Duodenal mucosa (tissue), 2 donors: ENCODE results near the gene FEZF1.

Source experiments
- H3K27ac ChIP-seq: one replicate; pipeline ENCODE4 v1.7.0; 2013; ENCODE audit warnings: low read depth, low read length
- H3K27me3 ChIP-seq, 2 donors: one replicate each; pipeline ENCODE4 v1.7.0; 2013; ENCODE audit warnings: low read length in 2 of 2, control low read depth in 1 of 2; ENCODE audit not compliant: insufficient read depth in 2 of 2, control insufficient read depth in 1 of 2
- H3K36me3 ChIP-seq, 2 donors: one replicate each; pipeline ENCODE4 v1.7.0; 2013; ENCODE audit warnings: low read length in 2 of 2, control low read depth in 1 of 2; ENCODE audit not compliant: insufficient read depth in 2 of 2, control insufficient read depth in 1 of 2
- H3K4me1 ChIP-seq, 2 donors: one replicate each; pipeline ENCODE4 v1.7.0; 2013; ENCODE audit warnings: low read length in 2 of 2, control low read depth in 1 of 2; ENCODE audit not compliant: insufficient read depth in 2 of 2, control insufficient read depth in 1 of 2
- H3K4me3 ChIP-seq, 2 donors: one replicate each; pipeline ENCODE4 v1.7.0; 2013; ENCODE audit warnings: low read length in 2 of 2, low read depth in 1 of 2
- H3K9ac ChIP-seq, 2 donors: one replicate each; pipeline ENCODE4 v1.7.0; 2013; ENCODE audit warnings: low read length in 2 of 2, low read depth in 1 of 2
- H3K9me3 ChIP-seq, 2 donors: one replicate each; pipeline ENCODE4 v1.7.0; 2013; ENCODE audit warnings: low read length in 2 of 2, control low read depth in 1 of 2; ENCODE audit not compliant: control insufficient read depth in 1 of 2

The FEZF1 gene

DNA sequence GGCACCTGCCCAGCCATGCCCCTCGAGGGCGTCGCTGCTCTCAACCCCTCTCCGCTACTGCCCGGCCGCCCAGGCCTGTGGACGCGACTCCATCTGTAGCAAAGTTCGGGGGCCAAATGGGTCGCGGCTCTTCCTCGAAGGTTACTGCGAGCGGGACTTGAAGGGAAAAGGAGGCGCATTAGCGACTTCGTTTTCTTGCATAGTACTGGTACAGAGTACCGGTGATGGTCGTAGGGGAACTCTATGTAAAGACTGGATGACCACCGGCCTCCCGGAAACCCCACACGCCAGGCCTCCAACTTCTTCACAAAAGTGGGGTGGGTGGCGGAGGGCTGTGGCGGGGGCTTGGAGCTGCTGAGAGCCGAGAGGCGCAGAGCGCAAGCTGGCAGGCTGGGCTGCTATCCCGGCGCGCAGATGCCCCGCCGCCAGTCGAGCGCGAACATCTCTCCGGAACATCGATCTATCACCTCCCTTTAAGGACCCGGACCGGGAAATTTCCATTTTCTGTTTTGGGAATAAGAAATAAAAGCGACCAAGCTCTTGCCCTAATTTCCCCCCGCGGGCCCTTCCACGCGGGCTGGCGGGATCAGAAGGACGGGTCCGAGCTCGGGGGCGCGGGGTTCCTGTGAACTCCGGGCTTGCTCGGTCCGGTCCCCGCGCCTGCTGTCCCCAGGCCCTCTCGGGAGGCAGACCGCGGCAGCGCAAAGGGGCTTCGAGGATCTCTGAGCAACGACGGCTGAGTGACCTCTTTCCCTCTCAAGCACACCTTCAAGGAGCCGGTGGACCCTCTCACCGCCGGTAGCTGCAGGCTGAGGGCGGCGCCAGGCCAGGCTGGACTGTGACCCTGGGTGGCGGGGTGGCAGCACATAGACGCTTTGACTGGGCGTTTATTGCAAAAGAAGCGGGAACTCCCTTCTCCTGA, 12.2 kb upstream of the FEZF1 start:
- H3K27me3 ChIP-seq, result peaks cover 45 to 49% of the 10 kb centered on the region in 2 donors

DNA sequence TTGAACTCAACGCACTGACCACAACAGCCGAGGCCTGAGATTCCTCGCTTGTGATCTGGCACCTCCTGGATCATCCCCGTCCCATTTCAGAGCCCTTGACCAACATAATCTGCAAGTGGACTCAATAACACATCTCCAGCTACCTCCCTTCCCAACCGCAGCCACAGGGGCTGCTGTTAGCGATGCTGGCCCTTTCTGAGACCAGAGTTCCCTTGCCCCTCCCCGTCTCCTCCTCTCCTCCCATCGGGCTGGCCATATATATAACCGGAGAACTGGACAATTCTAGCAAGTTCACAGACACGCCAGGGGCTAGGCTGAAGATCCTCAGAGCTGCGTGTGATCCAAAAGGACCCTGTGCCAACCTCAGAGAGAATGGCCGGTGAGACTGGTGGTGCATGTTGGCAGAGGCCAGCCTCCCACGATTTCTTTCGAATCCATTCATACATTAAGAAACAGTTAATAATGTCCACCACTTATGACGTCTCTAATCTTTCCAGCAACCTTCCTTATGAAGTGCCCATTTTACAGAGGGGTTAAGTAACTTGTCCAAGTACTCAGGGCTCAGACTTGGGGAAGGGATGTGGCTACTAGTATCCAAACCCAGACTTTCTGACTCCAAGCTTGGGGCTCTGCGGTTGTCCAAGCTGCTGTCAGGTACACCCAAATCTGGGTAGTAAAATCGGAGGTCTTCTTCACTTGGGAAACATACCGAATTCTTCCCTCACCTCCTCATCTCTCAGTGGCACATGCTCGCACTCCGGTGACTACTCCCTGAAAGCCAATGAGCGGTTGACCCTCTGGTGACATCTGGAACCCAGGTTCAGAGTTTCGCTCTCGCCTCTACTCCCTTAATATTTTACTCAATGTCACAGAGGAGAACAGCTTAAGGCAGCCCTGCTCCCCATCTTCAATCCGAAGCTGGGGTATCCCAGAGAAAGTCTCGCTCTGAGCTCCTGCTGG, 11.2 kb upstream of the FEZF1 start:
- Histone ChIP-seq H3K9ac (no peak overlapping the region), H3K27me3 (peaks cover 54 to 59% of the 10 kb centered on the region in 2 donors), H3K36me3 (no peaks in the 10 kb centered on the region), H3K27ac (no peak overlapping the region), H3K4me3 (peak overlapping the region in 1 of 2 donors; percentile 2), H3K9me3 (no peaks in the 10 kb centered on the region), H3K4me1 (peaks cover under 1 to 3% of the 10 kb centered on the region in 2 donors)

More for the DNA sequence above, 12.2 kb upstream of the FEZF1 start:
- H3K4me3 ChIP-seq, result peak overlapping the region; percentile 32 to 40
- H3K9me3 ChIP-seq, result no peaks in the 10 kb centered on the region
- H3K36me3 ChIP-seq, result no peaks in the 10 kb centered on the region
- H3K9ac ChIP-seq, result no peak overlapping the region
- H3K27ac ChIP-seq, result no peak overlapping the region
- H3K4me1 ChIP-seq, result peaks cover 0 to 1% of the 10 kb centered on the region in 2 donors

GRCh38 chr7:122314284-122314683, 9.7 kb upstream of the FEZF1 start:
- Histone ChIP-seq H3K4me1 (peaks cover 5 to 9% of the 10 kb centered on the region in 2 donors), H3K4me3 (no peak overlapping the region), H3K9ac (no peak overlapping the region), H3K9me3 (no peaks in the 10 kb centered on the region), H3K36me3 (no peaks in the 10 kb centered on the region), H3K27ac (no peak overlapping the region), H3K27me3 (peaks cover 69 to 74% of the 10 kb centered on the region in 2 donors)

DNA sequence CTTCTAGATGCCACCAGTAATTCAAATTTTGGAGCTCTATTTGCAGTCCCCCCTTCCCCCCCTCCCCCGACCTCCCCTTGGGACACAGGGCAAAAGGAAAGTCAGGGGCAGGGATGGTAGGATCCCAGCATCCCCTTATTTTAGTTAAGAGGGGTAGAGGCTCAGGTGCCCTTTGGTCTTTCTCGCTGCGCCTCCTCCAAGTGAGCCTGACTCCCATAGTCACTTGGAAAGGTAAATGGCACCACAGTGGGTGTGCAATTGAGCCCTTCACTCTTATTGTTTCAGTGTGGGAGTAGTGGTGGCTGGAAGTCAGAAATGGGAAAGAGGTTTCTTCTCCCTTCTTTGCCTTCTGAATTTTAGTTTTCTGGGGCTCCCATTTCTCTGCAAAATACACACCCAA, 8.2 kb upstream of the FEZF1 start:
- H3K36me3 ChIP-seq, result no peaks in the 10 kb centered on the region
- H3K27ac ChIP-seq, result no peak overlapping the region
- peaks cover 5 to 9% of the 10 kb centered on the region in 2 donors for H3K4me1 ChIP-seq
- no peak overlapping the region for H3K9ac ChIP-seq
- H3K4me3 ChIP-seq, result no peak overlapping the region
- peaks cover 84 to 89% of the 10 kb centered on the region in 2 donors for H3K27me3 ChIP-seq
- no peaks in the 10 kb centered on the region for H3K9me3 ChIP-seq

- H3K9me3 ChIP-seq, result no peaks in the 10 kb centered on the region
- peak overlapping the region in 1 of 2 donors; percentile 30 for H3K4me3 ChIP-seq
- no peaks in the 10 kb centered on the region for H3K36me3 ChIP-seq
- H3K9ac ChIP-seq, result no peak overlapping the region
- H3K27me3 ChIP-seq, result peaks cover 89 to 98% of the 10 kb centered on the region in 2 donors
- H3K27ac ChIP-seq, result no peak overlapping the region
- peaks cover 5 to 9% of the 10 kb centered on the region in 2 donors for H3K4me1 ChIP-seq
Measured at GRCh38 chr7:122311734-122312450, 7.3 kb upstream of the FEZF1 start.

DNA sequence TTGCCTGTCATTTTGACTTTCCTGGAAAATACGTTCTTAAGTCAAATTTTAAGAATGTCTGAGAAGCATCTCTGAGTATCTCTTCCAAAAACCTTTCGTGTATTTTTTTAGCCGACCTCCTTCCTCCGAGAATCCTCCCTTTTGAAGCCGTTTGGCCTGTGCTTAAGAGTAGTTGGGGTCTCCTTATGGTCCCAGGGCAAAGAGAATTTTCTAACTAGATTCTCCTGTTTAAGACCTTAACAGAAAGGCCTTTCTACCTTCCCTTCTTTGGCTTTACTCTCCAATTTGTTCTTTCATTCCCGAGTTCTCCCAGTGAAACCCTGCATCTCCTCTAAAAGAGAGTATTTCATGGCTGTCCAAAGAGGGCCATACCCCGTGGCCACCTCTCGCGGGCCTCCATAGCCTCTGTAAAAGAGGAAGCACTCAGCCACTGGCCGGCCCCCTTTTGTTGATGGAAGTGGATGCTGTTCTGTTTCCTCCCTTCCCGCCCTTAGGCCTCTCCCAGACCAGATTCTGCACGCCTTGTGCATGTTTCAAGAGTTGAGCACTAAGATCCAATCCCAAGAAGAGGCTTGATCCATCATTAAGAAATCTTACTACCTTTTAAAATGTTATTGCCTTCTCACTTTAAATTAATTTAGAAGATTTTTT, 6.6 kb upstream of the FEZF1 start:
- Histone ChIP-seq H3K27ac (no peak overlapping the region), H3K9me3 (no peaks in the 10 kb centered on the region), H3K27me3 (peaks cover 91 to 99% of the 10 kb centered on the region in 2 donors), H3K36me3 (no peaks in the 10 kb centered on the region), H3K4me3 (no peak overlapping the region), H3K4me1 (peaks cover 5 to 9% of the 10 kb centered on the region in 2 donors), H3K9ac (no peak overlapping the region)

DNA sequence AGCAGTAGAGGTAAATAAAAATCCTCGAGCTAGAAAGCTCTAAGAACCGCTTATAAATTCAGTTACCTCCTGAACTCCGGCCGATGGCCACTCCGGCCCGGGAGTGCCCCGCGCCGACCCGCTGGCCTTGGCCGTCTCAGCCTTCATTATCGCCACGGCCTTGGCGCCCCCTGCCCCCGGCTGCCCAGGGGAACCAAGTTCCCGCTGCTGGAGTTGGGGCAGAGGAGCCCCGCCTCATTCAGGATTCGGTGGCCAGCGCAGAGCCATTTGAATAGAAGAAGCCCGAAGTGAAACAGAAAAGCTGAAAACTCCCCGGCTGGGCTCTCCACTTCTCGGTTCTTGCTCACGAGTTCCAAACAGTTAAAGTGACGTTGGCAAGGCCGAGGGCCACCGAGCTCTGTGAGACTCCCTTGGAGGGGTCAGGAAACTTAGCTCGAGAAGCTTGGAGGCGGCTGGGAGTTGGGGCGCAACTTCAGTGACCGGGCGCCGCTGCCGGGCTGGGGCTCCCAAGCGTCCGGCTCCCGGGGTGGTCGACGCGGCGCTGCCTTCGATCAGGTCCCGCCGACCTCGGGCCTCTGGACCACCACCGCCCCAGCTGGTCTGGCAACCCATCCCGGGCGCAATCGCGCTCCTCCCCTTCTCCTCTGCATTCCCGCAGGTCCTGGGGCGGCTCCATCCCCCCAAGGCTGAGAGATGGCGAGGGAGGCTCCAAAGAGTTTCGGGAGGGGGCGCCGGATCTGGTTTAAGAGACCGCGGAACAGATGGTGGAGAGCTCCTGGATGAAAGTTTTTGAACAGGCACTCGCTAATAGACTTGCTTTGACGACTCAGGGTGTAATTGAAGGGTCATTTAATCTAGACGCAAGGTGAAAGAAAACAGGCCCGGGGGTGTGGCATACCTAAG, 5.8 kb upstream of the FEZF1 start:
- H3K36me3 ChIP-seq, result no peaks in the 10 kb centered on the region
- H3K27ac ChIP-seq, result no peak overlapping the region
- no peaks in the 10 kb centered on the region for H3K9me3 ChIP-seq
- no peak overlapping the region for H3K9ac ChIP-seq
- H3K4me1 ChIP-seq, result peaks cover 11 to 16% of the 10 kb centered on the region in 2 donors
- peak overlapping the region; percentile 45 to 62 for H3K4me3 ChIP-seq
- peaks cover 90 to 99% of the 10 kb centered on the region in 2 donors for H3K27me3 ChIP-seq

DNA sequence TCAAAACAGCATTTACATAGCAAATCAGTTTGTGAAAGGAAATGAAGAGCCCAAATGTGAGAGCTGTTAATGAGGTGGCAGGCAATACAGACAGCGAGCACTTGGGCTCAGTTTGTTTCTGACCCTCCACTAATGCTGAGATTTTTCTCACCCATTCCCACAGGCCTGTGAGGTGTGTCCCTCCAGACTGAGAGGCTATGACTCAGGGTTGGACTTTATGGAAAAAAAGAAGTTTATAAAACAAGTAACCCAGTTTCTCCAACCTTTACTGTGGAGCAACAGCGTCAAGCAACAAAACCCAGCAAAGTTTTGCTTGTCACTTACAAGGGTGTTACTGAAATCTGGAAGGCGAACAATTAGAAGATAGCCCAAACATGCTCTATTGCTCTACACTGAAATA, 4.9 kb upstream of the FEZF1 start:
- H3K27ac ChIP-seq, result no peak overlapping the region
- no peaks in the 10 kb centered on the region for H3K36me3 ChIP-seq
- H3K4me3 ChIP-seq, result no peak overlapping the region
- H3K27me3 ChIP-seq, result peaks cover 87 to 98% of the 10 kb centered on the region in 2 donors
- no peaks in the 10 kb centered on the region for H3K9me3 ChIP-seq
- H3K4me1 ChIP-seq, result peaks cover 19 to 24% of the 10 kb centered on the region in 2 donors
- H3K9ac ChIP-seq, result no peak overlapping the region
